ENCODE results near the gene ST7.

DNA sequence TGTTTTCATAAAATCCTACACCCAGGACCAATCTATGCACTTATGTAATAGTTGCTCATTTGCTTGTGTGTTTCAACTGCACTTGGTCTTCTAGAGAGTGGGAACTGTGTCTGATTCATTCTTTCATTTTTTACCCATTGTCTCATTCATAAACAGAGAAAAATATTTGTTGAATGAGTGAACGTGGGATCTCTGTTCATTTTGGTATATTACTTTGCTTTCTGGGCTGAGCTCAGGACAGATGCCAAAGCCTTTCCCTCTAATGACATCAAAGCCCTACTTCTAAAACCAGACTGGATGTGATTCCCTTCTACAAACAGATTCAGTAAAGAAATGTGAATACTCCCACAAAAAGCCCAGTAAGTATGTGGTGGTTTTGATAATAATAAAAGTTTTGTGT lies 145.2 kb downstream of the ST7 start:
- TF ChIP-seq, protein P1, sequence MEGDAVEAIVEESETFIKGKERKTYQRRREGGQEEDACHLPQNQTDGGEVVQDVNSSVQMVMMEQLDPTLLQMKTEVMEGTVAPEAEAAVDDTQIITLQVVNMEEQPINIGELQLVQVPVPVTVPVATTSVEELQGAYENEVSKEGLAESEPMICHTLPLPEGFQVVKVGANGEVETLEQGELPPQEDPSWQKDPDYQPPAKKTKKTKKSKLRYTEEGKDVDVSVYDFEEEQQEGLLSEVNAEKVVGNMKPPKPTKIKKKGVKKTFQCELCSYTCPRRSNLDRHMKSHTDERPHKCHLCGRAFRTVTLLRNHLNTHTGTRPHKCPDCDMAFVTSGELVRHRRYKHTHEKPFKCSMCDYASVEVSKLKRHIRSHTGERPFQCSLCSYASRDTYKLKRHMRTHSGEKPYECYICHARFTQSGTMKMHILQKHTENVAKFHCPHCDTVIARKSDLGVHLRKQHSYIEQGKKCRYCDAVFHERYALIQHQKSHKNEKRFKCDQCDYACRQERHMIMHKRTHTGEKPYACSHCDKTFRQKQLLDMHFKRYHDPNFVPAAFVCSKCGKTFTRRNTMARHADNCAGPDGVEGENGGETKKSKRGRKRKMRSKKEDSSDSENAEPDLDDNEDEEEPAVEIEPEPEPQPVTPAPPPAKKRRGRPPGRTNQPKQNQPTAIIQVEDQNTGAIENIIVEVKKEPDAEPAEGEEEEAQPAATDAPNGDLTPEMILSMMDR (IDR thresholded peaks at IDR 0.05; ENCODE audit: poor library complexity, severe bottlenecking): no peak
- TF ChIP-seq EZH2 (IDR thresholded peaks at IDR 0.05; ENCODE audit: borderline replicate concordance, insufficient read depth, low read length, poor library complexity, severe bottlenecking) (no peak), RAD21 (conservative IDR thresholded peaks at IDR 0.05) (no peak), SMC3 (conservative IDR thresholded peaks at IDR 0.05; ENCODE audit: poor library complexity) (no peak), POLR2AphosphoS5 (IDR thresholded peaks at IDR 0.05) (no peak), TAF1 (IDR thresholded peaks at IDR 0.05; ENCODE audit: low read depth) (no peak), MXI1 (conservative IDR thresholded peaks at IDR 0.05; ENCODE audit: poor library complexity, severe bottlenecking) (no peak)
- TF ChIP-seq, protein P2, sequence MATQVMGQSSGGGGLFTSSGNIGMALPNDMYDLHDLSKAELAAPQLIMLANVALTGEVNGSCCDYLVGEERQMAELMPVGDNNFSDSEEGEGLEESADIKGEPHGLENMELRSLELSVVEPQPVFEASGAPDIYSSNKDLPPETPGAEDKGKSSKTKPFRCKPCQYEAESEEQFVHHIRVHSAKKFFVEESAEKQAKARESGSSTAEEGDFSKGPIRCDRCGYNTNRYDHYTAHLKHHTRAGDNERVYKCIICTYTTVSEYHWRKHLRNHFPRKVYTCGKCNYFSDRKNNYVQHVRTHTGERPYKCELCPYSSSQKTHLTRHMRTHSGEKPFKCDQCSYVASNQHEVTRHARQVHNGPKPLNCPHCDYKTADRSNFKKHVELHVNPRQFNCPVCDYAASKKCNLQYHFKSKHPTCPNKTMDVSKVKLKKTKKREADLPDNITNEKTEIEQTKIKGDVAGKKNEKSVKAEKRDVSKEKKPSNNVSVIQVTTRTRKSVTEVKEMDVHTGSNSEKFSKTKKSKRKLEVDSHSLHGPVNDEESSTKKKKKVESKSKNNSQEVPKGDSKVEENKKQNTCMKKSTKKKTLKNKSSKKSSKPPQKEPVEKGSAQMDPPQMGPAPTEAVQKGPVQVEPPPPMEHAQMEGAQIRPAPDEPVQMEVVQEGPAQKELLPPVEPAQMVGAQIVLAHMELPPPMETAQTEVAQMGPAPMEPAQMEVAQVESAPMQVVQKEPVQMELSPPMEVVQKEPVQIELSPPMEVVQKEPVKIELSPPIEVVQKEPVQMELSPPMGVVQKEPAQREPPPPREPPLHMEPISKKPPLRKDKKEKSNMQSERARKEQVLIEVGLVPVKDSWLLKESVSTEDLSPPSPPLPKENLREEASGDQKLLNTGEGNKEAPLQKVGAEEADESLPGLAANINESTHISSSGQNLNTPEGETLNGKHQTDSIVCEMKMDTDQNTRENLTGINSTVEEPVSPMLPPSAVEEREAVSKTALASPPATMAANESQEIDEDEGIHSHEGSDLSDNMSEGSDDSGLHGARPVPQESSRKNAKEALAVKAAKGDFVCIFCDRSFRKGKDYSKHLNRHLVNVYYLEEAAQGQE (IDR thresholded peaks at IDR 0.05; ENCODE audit: borderline replicate concordance): no peak
